C4-2B (cell line): ENCODE measurements around the gene CABP4.

Experiments
- ZFX ChIP-seq: fragments of 450-650 bp; IDR thresholded peaks from 2 replicates; pipeline ENCODE4 v1.6.1; 2017
- TF ChIP-seq, protein P1 (sequence below): fragments of 450-650 bp; conservative IDR thresholded peaks from 2 replicates; pipeline ENCODE4 v1.5.1; 2017; ENCODE audit warnings: mild to moderate bottlenecking

DNA sequence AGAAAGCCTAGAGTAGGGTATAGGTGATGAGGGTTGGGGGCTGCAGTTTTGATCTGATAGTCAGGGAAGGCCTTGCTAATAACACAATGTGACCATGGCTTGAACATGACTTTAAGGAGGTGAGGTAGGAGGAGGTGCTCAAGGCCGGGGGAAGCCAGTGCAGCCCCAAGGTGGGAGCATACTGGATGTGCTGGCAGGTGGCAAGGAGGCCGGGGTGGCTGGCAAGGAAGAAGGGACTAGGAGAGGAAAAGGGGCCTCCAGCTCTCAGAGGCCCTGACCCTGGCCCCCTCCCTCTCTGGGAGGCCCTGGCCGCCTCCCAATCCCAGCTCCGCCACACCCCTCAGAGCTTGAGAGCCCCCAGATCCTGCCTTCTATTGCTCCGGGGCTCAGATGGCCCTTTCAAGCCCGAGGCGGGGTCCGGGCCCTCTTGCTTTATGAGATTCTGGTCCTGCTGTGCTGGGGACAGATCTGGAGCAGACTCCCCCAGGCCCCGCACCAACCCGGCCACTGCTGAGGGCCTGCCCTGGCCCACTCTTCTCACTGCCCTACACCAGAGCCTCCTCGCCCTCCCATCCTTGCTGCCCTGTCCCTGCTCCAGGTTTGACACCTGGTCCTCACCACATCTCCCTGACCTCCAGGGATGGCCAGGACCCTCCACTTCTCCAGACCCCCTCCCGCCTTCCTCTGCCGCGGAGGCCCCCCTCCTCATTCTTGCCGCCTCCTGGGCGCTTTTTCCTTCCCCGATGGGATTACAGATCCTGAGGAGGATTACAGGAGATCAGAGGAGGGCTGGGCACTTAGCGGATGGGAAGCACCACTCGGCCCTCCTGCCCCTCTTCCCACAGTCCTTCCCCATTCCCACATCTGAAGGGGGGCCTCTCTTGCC is 48.2 kb downstream of the CABP4 start:
- TF ChIP-seq, protein P1, sequence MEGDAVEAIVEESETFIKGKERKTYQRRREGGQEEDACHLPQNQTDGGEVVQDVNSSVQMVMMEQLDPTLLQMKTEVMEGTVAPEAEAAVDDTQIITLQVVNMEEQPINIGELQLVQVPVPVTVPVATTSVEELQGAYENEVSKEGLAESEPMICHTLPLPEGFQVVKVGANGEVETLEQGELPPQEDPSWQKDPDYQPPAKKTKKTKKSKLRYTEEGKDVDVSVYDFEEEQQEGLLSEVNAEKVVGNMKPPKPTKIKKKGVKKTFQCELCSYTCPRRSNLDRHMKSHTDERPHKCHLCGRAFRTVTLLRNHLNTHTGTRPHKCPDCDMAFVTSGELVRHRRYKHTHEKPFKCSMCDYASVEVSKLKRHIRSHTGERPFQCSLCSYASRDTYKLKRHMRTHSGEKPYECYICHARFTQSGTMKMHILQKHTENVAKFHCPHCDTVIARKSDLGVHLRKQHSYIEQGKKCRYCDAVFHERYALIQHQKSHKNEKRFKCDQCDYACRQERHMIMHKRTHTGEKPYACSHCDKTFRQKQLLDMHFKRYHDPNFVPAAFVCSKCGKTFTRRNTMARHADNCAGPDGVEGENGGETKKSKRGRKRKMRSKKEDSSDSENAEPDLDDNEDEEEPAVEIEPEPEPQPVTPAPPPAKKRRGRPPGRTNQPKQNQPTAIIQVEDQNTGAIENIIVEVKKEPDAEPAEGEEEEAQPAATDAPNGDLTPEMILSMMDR, result no peak
- TF ChIP-seq ZFX, result no peak
